HCT116 (cell line): ENCODE results near the gene KAT6B. TPM values are rescaled to one million over a fixed set of nuclear protein-coding genes. Genes with fewer than 3 reads are reported as not detected.

Source experiments
- ATAC-seq: fragments of 200-7000 bp; cut with Tn5 transposase; 2 replicates; pipeline ENCODE4 v1.9.1; 2020; ENCODE audit warnings: mild to moderate bottlenecking, moderate library complexity
- BruUV-seq: library from RNA; stranded (reverse); fragments of 400-500 nt; replicated peaks from 2 replicates; lab custom pipeline; 2021; lab: Mats Ljungman, UMichigan
- CTCF ChIA-PET: fragments of 300-600 bp; sonication (Branson Sonifier 250); formaldehyde crosslinking; loops from one replicate; lab custom pipeline; 2021; ENCODE audit warnings: antibody characterized with exemption; lab: Charles Lee
- POLR2A ChIA-PET: fragments of 300-600, 350-600 bp; sonication (Branson Sonifier 250); formaldehyde crosslinking; loops from one replicate; lab custom pipeline; 2021; ENCODE audit warnings: antibody characterized with exemption; lab: Charles Lee
- RAD21 ChIA-PET, 2 experiments: fragments of 300-600 bp; sonication (Branson Sonifier 250); formaldehyde crosslinking; loops; one replicate each; lab custom pipeline; 2023; ENCODE audit warnings: low total read pairs in 2 of 2; ENCODE audit not compliant: uncharacterized antibody in 2 of 2, unreplicated experiment in 2 of 2, low non-redundant PET in 1 of 2; lab: Charles Lee
- DNase-seq: peaks from one replicate; pipeline ENCODE4 v3.0.0-alpha.2; 2010; ENCODE audit warnings: low read depth, low spot score
- H2AFZ ChIP-seq: fragments of 200-600 bp; shearing (Covaris generic), sonication (generic); 2 replicates; pipeline ENCODE4 v1.6.1; 2017; ENCODE audit warnings: low read depth, mixed run types, mixed read lengths, antibody characterized with exemption, low read length; ENCODE audit not compliant: poor library complexity, severe bottlenecking
- H3K27ac ChIP-seq: 2 replicates; pipeline ENCODE4 v1.5.1; 2012; ENCODE audit warnings: low read depth, low read length
- H3K27me3 ChIP-seq: fragments of 200-600 bp; sonication (generic); 2 replicates; pipeline ENCODE4 v1.6.1; 2016; ENCODE audit warnings: mixed run types, low read length, mixed read lengths; ENCODE audit not compliant: insufficient read depth
- H3K36me3 ChIP-seq, 2 experiments: fragments of 200-500 bp in 1 of 2; fragments of 200-600 bp in 1 of 2; sonication (Bioruptor generic) in 1 of 2; sonication (generic) in 1 of 2; 2 replicates each; pipeline versions ENCODE4 v1.5.1 to v1.6.1; 2014 to 2016; ENCODE audit warnings: low read length in 2 of 2, inconsistent platforms in 1 of 2, mixed read lengths in 1 of 2, mixed run types in 1 of 2; ENCODE audit not compliant: insufficient read depth in 2 of 2, control insufficient read depth in 1 of 2
- H3K4me1 ChIP-seq, 2 experiments: fragments of 200-600 bp in 1 of 2; sonication (generic) in 1 of 2; 2 replicates each; pipeline versions ENCODE4 v1.5.1 to v1.6.1; 2012 to 2017; ENCODE audit warnings: low read length in 2 of 2, inconsistent platforms in 1 of 2, mild to moderate bottlenecking in 1 of 2, mixed read lengths in 1 of 2, mixed run types in 1 of 2, moderate library complexity in 1 of 2; ENCODE audit not compliant: insufficient read depth in 2 of 2, control insufficient read depth in 1 of 2
- H3K4me2 ChIP-seq: fragments of 200-600 bp; sonication (generic); 2 replicates; pipeline ENCODE4 v1.6.1; 2017; ENCODE audit warnings: mixed run types, low read length, mixed read lengths
- H3K4me3 ChIP-seq, 2 experiments: fragments of 200-600 bp in 1 of 2; sonication (generic) in 1 of 2; replicated peaks in 1 of 2; 2 replicates each; pipeline ENCODE4 v1.5.1; 2011 to 2016; ENCODE audit warnings: low read length in 2 of 2, control low read depth in 1 of 2, low read depth in 1 of 2, mild to moderate bottlenecking in 1 of 2, mixed read lengths in 1 of 2, mixed run types in 1 of 2
- H3K79me2 ChIP-seq: fragments of 200-600 bp; sonication (generic); 2 replicates; pipeline ENCODE4 v1.6.1; 2017; ENCODE audit warnings: mild to moderate bottlenecking, mixed run types, low read length, moderate library complexity, mixed read lengths; ENCODE audit not compliant: insufficient read depth
- H3K9ac ChIP-seq: fragments of 200-600 bp; sonication (generic); 2 replicates; pipeline ENCODE4 v1.6.1; 2016; ENCODE audit warnings: low read length, mixed read lengths
- H3K9me2 ChIP-seq: fragments of 200-600 bp; sonication (generic), shearing (Covaris generic); 2 replicates; pipeline ENCODE4 v1.6.1; 2017; ENCODE audit warnings: mixed run types, mild to moderate bottlenecking, moderate library complexity; ENCODE audit not compliant: insufficient read depth
- H3K9me3 ChIP-seq, 2 experiments: fragments of 200-500 bp in 1 of 2; fragments of 200-600 bp in 1 of 2; sonication (Bioruptor generic) in 1 of 2; sonication (generic) in 1 of 2; 2 replicates each; pipeline ENCODE4 v1.6.1; 2014 to 2017; ENCODE audit warnings: low read length in 2 of 2, mixed read lengths in 2 of 2, inconsistent platforms in 1 of 2, low read depth in 1 of 2, mild to moderate bottlenecking in 1 of 2, mixed run types in 1 of 2, moderate library complexity in 1 of 2; ENCODE audit not compliant: control insufficient read depth in 1 of 2, insufficient read depth in 1 of 2
- H4K20me1 ChIP-seq: fragments of 200-600 bp; sonication (generic), shearing (Covaris generic); 2 replicates; pipeline ENCODE4 v1.6.1; 2017; ENCODE audit warnings: mixed run types, mild to moderate bottlenecking, moderate library complexity; ENCODE audit not compliant: insufficient read depth
- ATF3 ChIP-seq: IDR thresholded peaks from 2 replicates; pipeline ENCODE4 v1.6.1; 2012
- CTCF ChIP-seq, 3 experiments: fragments of 200-600 bp in 1 of 3; sonication (generic) in 1 of 3; IDR thresholded peaks in 2 of 3; conservative IDR thresholded peaks in 1 of 3; 2 replicates each; pipeline ENCODE4 v1.5.1; 2012 to 2017; ENCODE audit warnings: low read depth in 2 of 3, low read length in 2 of 3, antibody characterized with exemption in 1 of 3, borderline replicate concordance in 1 of 3, control low read depth in 1 of 3, mild to moderate bottlenecking in 1 of 3, mixed read lengths in 1 of 3, mixed run types in 1 of 3, moderate library complexity in 1 of 3; ENCODE audit not compliant: insufficient read depth in 1 of 3
- EGR1 ChIP-seq: IDR thresholded peaks from 2 replicates; pipeline ENCODE4 v1.6.1; 2012; ENCODE audit warnings: low read depth
- ELF1 ChIP-seq: IDR thresholded peaks from 2 replicates; pipeline ENCODE4 v1.6.1; 2012; ENCODE audit warnings: low read depth, borderline replicate concordance
- EZH2phosphoT487 ChIP-seq: fragments of 200-600 bp; IDR thresholded peaks from 2 replicates; pipeline ENCODE4 v1.6.1; 2018; ENCODE audit warnings: antibody characterized with exemption, borderline replicate concordance
- MAX ChIP-seq: IDR thresholded peaks from 2 replicates; pipeline ENCODE4 v1.6.1; 2012
- POLR2A ChIP-seq: IDR thresholded peaks from 2 replicates; pipeline ENCODE4 v1.7.0; 2011; ENCODE audit warnings: borderline replicate concordance; ENCODE audit not compliant: insufficient read depth, insufficient read length; ENCODE audit errors: extremely low read depth
- RAD21 ChIP-seq: IDR thresholded peaks from 2 replicates; pipeline ENCODE4 v1.6.1; 2012; ENCODE audit warnings: low read depth, mild to moderate bottlenecking
- REST ChIP-seq: IDR thresholded peaks from 2 replicates; pipeline ENCODE4 v1.6.1; 2012; ENCODE audit warnings: low read depth
- SIN3A ChIP-seq: IDR thresholded peaks from 2 replicates; pipeline ENCODE4 v1.6.1; 2012; ENCODE audit warnings: low read depth
- SP1 ChIP-seq: IDR thresholded peaks from 2 replicates; pipeline ENCODE4 v1.6.1; 2012; ENCODE audit warnings: low read depth
- TCF7L2 ChIP-seq: IDR thresholded peaks from 2 replicates; pipeline ENCODE4 v1.7.0; 2011; ENCODE audit warnings: borderline replicate concordance, inconsistent platforms; ENCODE audit not compliant: insufficient read depth, insufficient read length; ENCODE audit errors: extremely low read depth
- ZFX ChIP-seq: fragments of 450-650 bp; IDR thresholded peaks from 2 replicates; pipeline ENCODE4 v1.6.1; 2017
- ZNF274 ChIP-seq: fragments of 200-500 bp; sonication (Bioruptor generic); IDR thresholded peaks from 2 replicates; pipeline ENCODE4 v1.6.1; 2014; ENCODE audit warnings: mild to moderate bottlenecking, low read depth, low read length, inconsistent platforms
- intact Hi-C: fragments of 100-400 bp; cut with micrococcal nuclease; formaldehyde crosslinking; loops from 2 replicates; pipeline ENCODE4 v1.10.0; 2022
- total RNA-seq: library from RNA; stranded (reverse); gene quantifications from one replicate; pipeline ENCODE4 v1.2.1, GENCODE V29; 2021; ENCODE audit not compliant: unreplicated experiment

The KAT6B gene
- total RNA-seq, 1 experiment from 2014 or later = 17.8 TPM

- TF ChIP-seq REST (no peak), ELF1 (no peak), EZH2phosphoT487 (no peak), CTCF (IDR thresholded peaks at IDR 0.05 in 2 of 3, conservative IDR thresholded peaks at IDR 0.05 in 1 of 3; ENCODE audit: borderline replicate concordance in 1 of 3, insufficient read depth in 1 of 3, low read depth in 2 of 3, low read length in 2 of 3) (no peak)
- TF ChIP-seq, all 23 proteins: peak for 0
These were observed 223.9 kb downstream of the KAT6B start (continued) for GRCh38 chr10:75050149-75050919.

GRCh38 chr10:75051308-75051707, 224.9 kb downstream of the KAT6B start:
- Histone ChIP-seq H3K4me3 (no peak overlapping the region), H3K4me1 (peaks cover 0 to 6% of the 10 kb centered on the region in 2 experiments; a peak in 2 of 4 replicates), H3K4me2 (no peak overlapping the region), H2AFZ (no peak overlapping the region), H3K36me3 (no peaks in the 10 kb centered on the region), H3K27ac (no peak overlapping the region), H3K9me2 (no peaks in the 10 kb centered on the region), H4K20me1 (no peaks in the 10 kb centered on the region), H3K9ac (no peak overlapping the region), H3K79me2 (no peaks in the 10 kb centered on the region), H3K27me3 (no peaks in the 10 kb centered on the region), H3K9me3 (no peaks in the 10 kb centered on the region)
- ChIA-PET CTCF (no interaction called here), RAD21 (no interaction called here), POLR2A (no interaction called here)
- BruUV-seq = no TSS peak
- ATAC-seq (no peak), DNase-seq (no peak)
- intact Hi-C loops = no loop called here
- TF ChIP-seq POLR2A = no peak
- TF ChIP-seq TCF7L2 = no peak
- no peak for TF ChIP-seq EGR1
- no peak for TF ChIP-seq ZFX
- no peak for TF ChIP-seq ZNF274
- TF ChIP-seq SIN3A = no peak
- TF ChIP-seq ATF3 = no peak
- TF ChIP-seq REST = no peak
- no peak for TF ChIP-seq MAX
- TF ChIP-seq EZH2phosphoT487 = no peak
- TF ChIP-seq RAD21 = no peak
- TF ChIP-seq SP1 = no peak
- TF ChIP-seq ELF1 = no peak
